Subcutaneous abdominal adipose tissue (tissue), 5 donors: ENCODE measurements around the gene MACROD2.
A peak's percentile ranks its signal among the peaks of the same experiment; 100 is the strongest.
"Not testable (repeated sequence)": the region's sequence is repeated elsewhere in the genome, so short reads cannot be mapped to it uniquely, and the experiment has no call there.

Experiments used
- H3K27ac ChIP-seq: one replicate; pipeline ENCODE4 v1.7.0; 2013; ENCODE audit warnings: low read depth, mild to moderate bottlenecking, inconsistent platforms, low read length, moderate library complexity
- H3K27me3 ChIP-seq, 5 donors: one replicate each; pipeline ENCODE4 v1.7.0; 2013; ENCODE audit warnings: low read length in 5 of 5, inconsistent platforms in 1 of 5; ENCODE audit not compliant: control insufficient read depth in 5 of 5, insufficient read depth in 4 of 5
- H3K36me3 ChIP-seq, 5 donors: one replicate each; pipeline ENCODE4 v1.7.0; 2013; ENCODE audit warnings: low read length in 5 of 5; ENCODE audit not compliant: control insufficient read depth in 5 of 5, insufficient read depth in 5 of 5
- H3K4me1 ChIP-seq, 5 donors: one replicate each; pipeline ENCODE4 v1.7.0; 2013; ENCODE audit warnings: low read length in 5 of 5, mild to moderate bottlenecking in 3 of 5, moderate library complexity in 1 of 5; ENCODE audit not compliant: control insufficient read depth in 5 of 5, insufficient read depth in 5 of 5
- H3K4me3 ChIP-seq, 5 donors: one replicate each; pipeline ENCODE4 v1.7.0; 2013; ENCODE audit warnings: low read length in 5 of 5, low read depth in 1 of 5
- H3K9ac ChIP-seq, 5 donors: one replicate each; pipeline ENCODE4 v1.7.0; 2013; ENCODE audit warnings: low read length in 5 of 5, mild to moderate bottlenecking in 4 of 5, moderate library complexity in 3 of 5
- H3K9me3 ChIP-seq, 5 donors: one replicate each; pipeline ENCODE4 v1.7.0; 2013; ENCODE audit warnings: low read length in 5 of 5; ENCODE audit not compliant: control insufficient read depth in 5 of 5
- donor health status: healthy.
- donor health status: healthy.
- donor health status: healthy.
- donor health status: healthy.
- donor health status: healthy.

The MACROD2 gene

DNA sequence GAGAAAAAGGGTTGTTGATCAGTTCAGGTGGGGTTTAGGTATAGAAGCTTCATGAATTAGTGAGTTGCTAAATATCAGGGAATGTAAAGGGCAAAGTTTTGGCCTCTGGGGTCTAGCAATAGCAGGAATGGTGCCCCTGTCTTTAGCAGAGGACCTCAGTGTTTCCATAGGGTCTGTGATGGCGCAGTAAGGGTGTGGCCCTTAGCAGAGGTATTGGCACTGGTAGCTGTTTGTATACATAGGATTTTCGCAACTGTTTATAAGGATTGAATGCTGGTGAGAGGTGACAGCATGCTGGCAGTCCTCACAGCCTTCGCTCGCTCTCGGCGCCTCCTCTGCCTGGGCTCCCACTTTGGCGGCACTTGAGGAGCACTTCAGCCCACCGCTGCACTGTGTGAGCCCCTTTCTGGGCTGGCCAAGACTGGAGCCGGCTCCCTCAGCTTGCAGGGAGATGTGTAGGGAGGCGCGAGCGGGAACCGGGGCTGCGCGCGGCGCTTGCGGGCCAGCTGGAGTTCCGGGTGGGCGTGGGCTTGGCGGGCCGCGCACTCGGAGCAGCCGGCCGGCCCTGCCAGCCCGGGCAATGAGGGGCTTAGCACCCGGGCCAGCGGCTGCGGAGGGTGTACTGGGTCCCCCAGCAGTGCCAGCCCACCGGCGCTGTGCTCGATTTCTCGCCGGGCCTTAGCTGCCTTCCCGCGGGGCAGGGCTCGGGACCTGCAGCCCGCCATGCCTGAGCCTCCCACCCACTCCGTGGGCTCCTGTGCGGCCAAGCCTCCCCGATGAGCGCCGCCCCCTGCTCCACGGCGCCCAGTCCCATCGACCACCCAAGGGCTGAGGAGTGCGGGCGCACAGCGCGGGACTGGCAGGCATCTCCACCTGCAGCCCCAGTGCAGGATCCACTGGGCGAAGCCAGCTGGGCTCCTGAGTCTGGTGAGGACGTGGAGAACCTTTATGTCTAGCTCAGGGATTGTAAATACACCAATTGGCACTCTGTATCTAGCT is 231.0 kb downstream of the MACROD2 start:
- H3K27ac ChIP-seq, H3K36me3 ChIP-seq, H3K4me1 ChIP-seq, H3K9me3 ChIP-seq, H3K9ac ChIP-seq, H3K27me3 ChIP-seq: not testable (repeated sequence)
- H3K4me3 ChIP-seq: peak overlapping the region; percentile 40 to 61 (median 49)

DNA sequence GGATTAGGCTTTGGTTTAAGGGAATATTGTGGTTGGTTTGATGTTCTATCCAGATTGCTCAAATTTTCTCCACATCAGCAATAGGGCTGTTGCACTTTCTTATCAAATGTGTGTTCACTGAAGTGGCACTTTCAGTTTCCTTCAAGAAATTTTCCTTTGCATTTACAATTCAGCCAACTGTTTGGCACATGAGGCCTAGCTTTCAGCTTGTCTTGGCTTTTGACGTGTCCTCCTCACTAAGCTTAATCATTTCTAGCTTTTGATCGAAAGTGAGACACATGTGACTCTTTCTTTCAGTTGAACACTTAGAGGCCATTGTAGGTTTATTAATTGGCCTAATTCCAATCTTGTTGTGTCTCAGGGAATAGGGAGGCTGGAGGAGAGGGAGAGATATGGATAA is 237.3 kb downstream of the MACROD2 start:
- Histone ChIP-seq H3K27ac (no peak overlapping the region), H3K9me3 (no peaks in the 10 kb centered on the region), H3K4me3 (no peak overlapping the region), H3K9ac (no peak overlapping the region), H3K36me3 (no peaks in the 10 kb centered on the region), H3K27me3 (no peaks in the 10 kb centered on the region), H3K4me1 (no peaks in the 10 kb centered on the region)

DNA sequence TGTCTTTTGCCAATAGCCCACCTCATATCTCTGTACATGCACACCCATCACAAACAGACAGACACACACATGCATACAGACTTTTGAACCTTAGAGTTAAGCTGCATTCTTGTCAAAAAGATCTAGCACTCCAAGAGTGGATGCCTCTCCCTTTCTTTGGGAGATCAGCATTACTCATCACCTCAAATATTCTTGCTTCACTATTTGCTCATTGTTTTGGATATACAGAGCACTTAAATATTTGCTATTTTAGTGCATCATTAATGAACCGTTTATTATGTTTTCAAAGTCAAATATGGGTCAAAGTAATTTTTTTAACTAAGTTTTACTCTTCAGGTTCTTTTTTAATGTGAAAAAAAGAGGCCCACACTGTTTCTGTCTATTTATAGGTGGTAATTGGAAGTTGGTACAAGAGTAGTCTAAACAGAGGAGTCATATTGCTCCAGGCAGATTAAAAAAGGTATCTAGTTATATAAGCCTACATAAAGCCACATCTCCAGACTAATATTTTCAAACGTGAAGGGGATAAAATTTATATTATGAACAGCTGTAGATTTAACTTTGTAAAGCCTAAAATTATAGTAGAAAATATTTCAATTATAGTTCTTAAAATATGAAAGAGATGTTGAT is 239.5 kb downstream of the MACROD2 start:
- Histone ChIP-seq H3K4me3 (no peak overlapping the region), H3K27me3 (no peaks in the 10 kb centered on the region), H3K4me1 (no peaks in the 10 kb centered on the region)

DNA sequence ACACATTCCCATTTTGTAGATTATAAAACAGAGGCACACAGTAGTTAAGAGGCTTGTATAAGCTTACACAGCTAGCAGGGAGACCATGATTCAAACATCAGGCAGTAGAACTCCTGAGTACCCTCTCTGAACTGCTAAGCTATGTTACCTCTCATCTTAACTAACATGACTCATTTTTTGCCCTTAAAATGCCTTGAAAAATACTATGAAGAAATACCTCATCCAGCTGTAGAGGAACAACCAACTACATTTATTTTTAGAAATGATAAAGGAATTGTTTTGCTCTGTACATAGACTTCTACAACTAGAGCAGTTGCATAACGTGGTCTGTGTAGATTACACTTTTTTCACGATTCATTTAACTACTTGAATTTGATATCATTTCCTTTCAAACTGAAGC is 240.0 kb downstream of the MACROD2 start:
- no peak overlapping the region for H3K9ac ChIP-seq
- H3K4me1 ChIP-seq: no peaks in the 10 kb centered on the region
- no peak overlapping the region for H3K27ac ChIP-seq
- H3K9me3 ChIP-seq: no peaks in the 10 kb centered on the region
- no peaks in the 10 kb centered on the region for H3K27me3 ChIP-seq
- no peaks in the 10 kb centered on the region for H3K36me3 ChIP-seq
- H3K4me3 ChIP-seq: no peak overlapping the region

More for the DNA sequence above, 239.5 kb downstream of the MACROD2 start:
- no peaks in the 10 kb centered on the region for H3K36me3 ChIP-seq
- H3K27ac ChIP-seq: no peak overlapping the region
- no peaks in the 10 kb centered on the region for H3K9me3 ChIP-seq
- no peak overlapping the region for H3K9ac ChIP-seq

DNA sequence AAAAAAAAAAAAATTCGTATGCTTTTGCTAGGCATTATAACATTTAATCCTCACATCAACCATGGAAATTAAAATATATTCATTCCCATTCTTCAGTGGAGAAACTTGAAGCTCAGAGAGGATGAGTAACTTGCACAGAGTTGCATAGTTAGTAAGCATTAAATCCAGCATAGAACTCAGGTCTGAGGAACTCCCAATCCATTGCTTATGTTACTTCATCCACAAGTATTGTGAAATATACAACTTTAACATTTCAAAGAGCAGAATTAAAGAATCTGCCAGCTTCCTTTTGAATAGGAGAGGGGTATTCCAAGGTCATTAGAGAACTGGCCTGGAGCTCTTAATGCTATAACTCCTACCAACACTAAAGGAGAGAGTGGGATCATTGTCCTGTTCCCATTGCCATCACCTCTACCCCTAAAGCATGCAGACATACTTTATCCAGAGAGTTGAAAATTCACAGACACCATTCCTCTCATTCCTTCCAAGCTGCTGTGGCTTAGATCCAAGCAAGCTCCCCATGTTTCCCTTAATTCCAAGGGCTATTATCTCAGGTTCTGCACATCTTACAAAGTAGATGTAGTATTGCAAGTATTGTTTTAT is 250.2 kb downstream of the MACROD2 start:
- no peak overlapping the region for H3K27ac ChIP-seq
- no peaks in the 10 kb centered on the region for H3K36me3 ChIP-seq
- no peaks in the 10 kb centered on the region for H3K27me3 ChIP-seq
- H3K9ac ChIP-seq: no peak overlapping the region
- H3K4me3 ChIP-seq: no peak overlapping the region
- H3K9me3 ChIP-seq: no peaks in the 10 kb centered on the region
- peaks cover 0 to 6% (median 0%) of the 10 kb centered on the region in 5 donors for H3K4me1 ChIP-seq

DNA sequence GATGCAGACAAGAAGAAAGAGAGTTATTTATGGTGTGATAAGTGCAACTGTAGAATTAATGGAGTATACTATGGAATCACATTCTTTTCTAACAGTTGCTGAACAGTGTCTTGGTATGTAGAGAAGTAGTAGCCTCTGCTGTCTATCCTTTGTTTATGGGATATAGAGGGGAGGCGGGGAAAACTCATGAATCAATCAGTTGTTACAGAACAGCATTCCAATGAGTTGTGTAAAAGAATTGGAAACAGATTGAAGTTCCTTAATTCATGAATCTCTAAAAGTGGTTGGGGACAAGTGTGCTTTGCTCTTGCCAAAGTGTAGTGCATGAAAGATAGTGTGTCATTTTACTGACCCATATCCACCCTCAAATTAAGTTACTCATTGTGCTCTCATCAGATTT is 264.4 kb downstream of the MACROD2 start:
- no peaks in the 10 kb centered on the region for H3K36me3 ChIP-seq
- H3K27ac ChIP-seq: no peak overlapping the region
- H3K9ac ChIP-seq: no peak overlapping the region
- H3K9me3 ChIP-seq: no peaks in the 10 kb centered on the region
- H3K4me1 ChIP-seq: peaks cover 0 to 11% (median 4%) of the 10 kb centered on the region in 5 donors
- no peaks in the 10 kb centered on the region for H3K27me3 ChIP-seq
- H3K4me3 ChIP-seq: no peak overlapping the region

DNA sequence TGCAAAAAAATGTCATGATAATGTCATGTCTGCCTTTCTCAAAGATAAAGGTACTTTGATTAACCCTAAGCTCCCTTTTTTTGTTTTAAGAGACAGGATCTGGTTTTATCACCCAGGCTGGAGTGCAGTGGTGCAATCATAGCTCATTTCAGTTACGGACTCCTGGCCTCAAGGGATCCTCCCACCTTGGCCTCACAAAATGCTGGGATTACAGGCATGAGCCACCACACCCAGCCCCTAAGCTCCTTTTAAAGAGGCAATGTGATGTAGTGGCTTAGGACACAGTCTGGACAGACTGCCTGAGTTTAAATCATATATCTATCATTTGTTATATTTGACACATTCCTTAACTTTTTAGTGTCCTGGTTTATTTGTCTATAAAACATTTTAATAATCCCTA is 265.1 kb downstream of the MACROD2 start:
- Histone ChIP-seq H3K36me3 (no peaks in the 10 kb centered on the region), H3K27me3 (no peaks in the 10 kb centered on the region), H3K4me1 (peaks cover 0 to 11% (median 4%) of the 10 kb centered on the region in 5 donors), H3K9ac (no peak overlapping the region), H3K27ac (no peak overlapping the region), H3K9me3 (no peaks in the 10 kb centered on the region), H3K4me3 (no peak overlapping the region)

DNA sequence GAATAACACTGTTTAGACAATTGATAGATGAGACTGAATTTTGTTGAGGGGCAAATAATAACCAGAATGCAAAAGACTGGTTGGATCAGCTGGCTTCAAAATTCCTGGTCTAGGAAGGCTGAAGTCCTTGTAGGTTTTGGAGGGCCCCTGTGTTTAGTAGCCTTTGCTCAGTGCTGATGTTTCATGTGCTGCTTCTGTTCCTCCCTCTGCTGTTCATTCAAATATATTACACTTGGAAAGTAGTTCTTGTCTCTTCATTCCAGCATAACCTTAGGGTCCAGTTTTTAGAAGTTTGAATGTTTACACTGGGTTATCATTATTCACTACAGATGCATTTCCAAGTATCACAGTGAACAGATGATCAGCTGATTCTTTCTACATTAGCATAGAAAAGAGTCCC is 269.6 kb downstream of the MACROD2 start:
- peaks cover 0 to 6% (median under 1%) of the 10 kb centered on the region in 5 donors for H3K4me1 ChIP-seq
- no peaks in the 10 kb centered on the region for H3K27me3 ChIP-seq
- H3K36me3 ChIP-seq: no peaks in the 10 kb centered on the region

DNA sequence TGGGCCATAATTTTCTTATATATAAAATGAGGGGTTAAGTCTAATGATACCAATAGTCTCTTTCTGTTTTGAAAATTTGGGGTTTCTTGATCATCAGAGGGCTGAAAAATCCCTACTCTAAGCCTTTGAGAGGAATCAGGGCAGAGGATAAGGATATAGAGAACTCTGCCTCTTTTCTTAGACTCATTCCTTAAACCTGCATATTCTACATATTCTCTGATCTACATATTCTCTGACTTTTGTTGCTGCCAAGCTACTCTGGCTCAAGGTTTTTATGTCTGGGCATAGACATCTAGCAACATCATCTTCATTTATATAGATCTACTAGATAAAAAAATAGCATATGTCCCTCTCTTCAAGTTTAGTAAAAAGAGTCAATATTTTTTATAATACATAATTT is 270.9 kb downstream of the MACROD2 start:
- H3K36me3 ChIP-seq: no peaks in the 10 kb centered on the region
- H3K9me3 ChIP-seq: no peaks in the 10 kb centered on the region
- H3K4me3 ChIP-seq: no peak overlapping the region
- H3K9ac ChIP-seq: no peak overlapping the region
- H3K4me1 ChIP-seq: no peaks in the 10 kb centered on the region
- no peaks in the 10 kb centered on the region for H3K27me3 ChIP-seq
- no peak overlapping the region for H3K27ac ChIP-seq

More for the DNA sequence above, 269.6 kb downstream of the MACROD2 start:
- no peak overlapping the region for H3K4me3 ChIP-seq
- no peak overlapping the region for H3K27ac ChIP-seq
- H3K9ac ChIP-seq: no peak overlapping the region
- no peaks in the 10 kb centered on the region for H3K9me3 ChIP-seq

DNA sequence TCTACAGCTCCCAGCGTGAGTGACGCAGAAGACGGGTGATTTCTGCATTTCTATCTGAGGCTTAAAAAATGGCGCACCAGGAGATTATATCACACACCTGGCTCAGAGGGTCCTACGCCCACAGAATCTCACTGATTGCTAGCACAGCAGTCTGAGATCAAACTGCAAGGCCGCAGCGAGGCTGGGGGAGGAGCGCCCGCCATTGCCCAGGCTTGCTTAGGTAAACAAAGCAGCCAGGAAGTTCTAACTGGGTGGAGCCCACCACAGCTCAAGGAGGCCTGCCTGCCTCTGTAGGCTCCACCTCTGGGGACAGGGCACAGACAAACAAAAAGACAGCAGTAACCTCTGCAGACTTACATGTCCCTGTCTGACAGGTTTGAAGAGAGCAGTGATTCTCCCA is 275.4 kb downstream of the MACROD2 start:
- H3K4me3 ChIP-seq, H3K27ac ChIP-seq: not testable (repeated sequence)

More for the DNA sequence above, 275.4 kb downstream of the MACROD2 start:
- H3K9ac ChIP-seq, H3K36me3 ChIP-seq, H3K9me3 ChIP-seq, H3K4me1 ChIP-seq, H3K27me3 ChIP-seq: not testable (repeated sequence)
